ENCODE data around the gene ATP1B1.
A peak's percentile ranks its signal among the peaks of the same experiment; 100 is the strongest.

Gene ATP1B1

GRCh38 chr1:169105434-169106094 is 926 bp upstream of the ATP1B1 start (continued):
- TF ChIP-seq ZNF677 (tag by site-specific recombination; IDR thresholded peaks at IDR 0.05) (no peak), GLIS1 (tag by site-specific recombination; IDR thresholded peaks at IDR 0.05) (peak; percentile 47), ZBTB20 (tag by site-specific recombination; IDR thresholded peaks at IDR 0.05) (peak; percentile 43; the same call in 1 of the 2 replicates), ZNF654 (tag by site-specific recombination; IDR thresholded peaks at IDR 0.05; ENCODE audit: low read depth) (no peak), ZNF24 (tag by site-specific recombination; IDR thresholded peaks at IDR 0.05) (no peak), ZXDB (tag by site-specific recombination; IDR thresholded peaks at IDR 0.05) (peak; percentile 10; the same call in 1 of the 2 replicates), ZNF341 (tag by site-specific recombination; IDR thresholded peaks at IDR 0.05; ENCODE audit: low read depth) (peak; percentile 86), KLF16 (tag by site-specific recombination; IDR thresholded peaks at IDR 0.05) (peak; percentile 80), KLF9 (tag by site-specific recombination; IDR thresholded peaks at IDR 0.05; ENCODE audit: low read depth) (peak; percentile 69)

GRCh38 chr1:169106921-169107602 is 572 bp downstream of the ATP1B1 start:
- Histone ChIP-seq H3K27ac (ENCODE audit: extremely low read depth, low read depth, low read length) (peak overlapping the region; percentile 93), H3K4me3 (ENCODE audit: low read depth, low read length) (peak overlapping the region; percentile 89), H3K4me1 (ENCODE audit: control insufficient read depth, insufficient read depth, low read length) (peaks cover 36% of the 10 kb centered on the region), H3K9me3 (ENCODE audit: control insufficient read depth, insufficient read depth, low read depth, low read length) (no peaks in the 10 kb centered on the region), H3K36me3 (ENCODE audit: control insufficient read depth in 2 of 2, insufficient read depth in 1 of 2, low read length in 2 of 2) (peaks cover 8 to 10% of the 10 kb centered on the region in 2 experiments; a peak in 2 of 3 replicates)
- ChIA-PET CTCF (interaction anchor here (0.6 to 1.0 kb wide), 6 partner anchors 92 to 1626 kb away, joined by 3 to 6 read pairs (median 4); no protein-coding TSS in a partner anchor), POLR2A (interaction anchor here (1.0 to 2.6 kb wide), 3 partner anchors 11 to 398 kb away, joined by 3 to 13 read pairs (median 3); partner anchors contain the start of gene SLC19A2)
- TF ChIP-seq ZNF302 (tag by site-specific recombination; IDR thresholded peaks at IDR 0.05; ENCODE audit: low read depth): no peak
- peak; percentile 85 for TF ChIP-seq ZNF600 (tag by site-specific recombination; IDR thresholded peaks at IDR 0.05)
- no peak for TF ChIP-seq ZNF416 (tag by site-specific recombination; IDR thresholded peaks at IDR 0.05)
- TF ChIP-seq HIC1 (tag by site-specific recombination; IDR thresholded peaks at IDR 0.05): no peak
- no peak for TF ChIP-seq GLI2 (tag by site-specific recombination; IDR thresholded peaks at IDR 0.05; ENCODE audit: borderline replicate concordance, low read depth)
- TF ChIP-seq TRIM28 (IDR thresholded peaks at IDR 0.05; ENCODE audit: borderline replicate concordance, low read length): no peak
- TF ChIP-seq ZEB2 (tag by site-specific recombination; IDR thresholded peaks at IDR 0.05): no peak
- TF ChIP-seq ZNF843 (tag by site-specific recombination; IDR thresholded peaks at IDR 0.05): no peak
- TF ChIP-seq ZBTB17 (tag by site-specific recombination; IDR thresholded peaks at IDR 0.05): 0 out of 2 replicates have a peak, but pooled peaks have one; percentile 13
- no peak for TF ChIP-seq ZNF548 (tag by site-specific recombination; IDR thresholded peaks at IDR 0.05)
- 0 out of 2 replicates have a peak, but pooled peaks have one; percentile 6 for TF ChIP-seq EGR2 (tag by site-specific recombination; IDR thresholded peaks at IDR 0.05; ENCODE audit: low read depth)
- TF ChIP-seq ZNF274 (IDR thresholded peaks at IDR 0.05; ENCODE audit: low read length): no peak
- TF ChIP-seq ZNF274 (tag by site-specific recombination; IDR thresholded peaks at IDR 0.05; ENCODE audit: borderline replicate concordance): no peak
- peak; percentile 60 for TF ChIP-seq ZNF335 (tag by site-specific recombination; conservative IDR thresholded peaks at IDR 0.05)
- TF ChIP-seq ZBTB20 (tag by site-specific recombination; IDR thresholded peaks at IDR 0.05): peak; percentile 71
- TF ChIP-seq KLF10 (tag by site-specific recombination; IDR thresholded peaks at IDR 0.05): no peak
- no peak for TF ChIP-seq ZNF664 (tag by site-specific recombination; IDR thresholded peaks at IDR 0.05)
- TF ChIP-seq BCL11B (tag by site-specific recombination; IDR thresholded peaks at IDR 0.05; ENCODE audit: low read depth): no peak
- peak; percentile 32; the same call in 1 of the 2 replicates for TF ChIP-seq ZNF692 (tag by site-specific recombination; IDR thresholded peaks at IDR 0.05)
- TF ChIP-seq ZNF624 (tag by site-specific recombination; IDR thresholded peaks at IDR 0.05): no peak
- TF ChIP-seq ZSCAN23 (tag by site-specific recombination; IDR thresholded peaks at IDR 0.05): no peak
- no peak for TF ChIP-seq ZNF660 (tag by site-specific recombination; IDR thresholded peaks at IDR 0.05)
- TF ChIP-seq SCRT2 (tag by site-specific recombination; IDR thresholded peaks at IDR 0.05): no peak; the same call in 1 of the 2 replicates
